ENCODE results near the gene CD70.

The CD70 gene

GRCh38 chr19:6577476-6578125, 13.3 kb downstream of the CD70 start:
- TF ChIP-seq TAF1 (IDR thresholded peaks at IDR 0.05; ENCODE audit: borderline replicate concordance, insufficient read depth, low read length) = no peak
- TF ChIP-seq POLR2AphosphoS5 (IDR thresholded peaks at IDR 0.05; ENCODE audit: low read depth, low read length) = no peak
- TF ChIP-seq FOXP2 (optimal IDR thresholded peaks at IDR 0.05; ENCODE audit: borderline replicate concordance, extremely low read depth, extremely low read length, insufficient read depth) = no peak
- no peak for TF ChIP-seq SIN3A (IDR thresholded peaks at IDR 0.05; ENCODE audit: borderline replicate concordance, insufficient read depth, low read length)
- TF ChIP-seq REST (IDR thresholded peaks at IDR 0.05; ENCODE audit: insufficient read depth in 1 of 2, low read depth in 2 of 2, low read length in 2 of 2) = no peak

- TF ChIP-seq POLR2AphosphoS5 (IDR thresholded peaks at IDR 0.05; ENCODE audit: low read depth, low read length) (no peak), SIN3A (IDR thresholded peaks at IDR 0.05; ENCODE audit: borderline replicate concordance, insufficient read depth, low read length) (no peak), REST (IDR thresholded peaks at IDR 0.05; ENCODE audit: insufficient read depth in 1 of 2, low read depth in 2 of 2, low read length in 2 of 2) (no peak)
Observed at GRCh38 chr19:6576869-6577475, 14.0 kb downstream of the CD70 start.

- TF ChIP-seq POLR2AphosphoS5 (IDR thresholded peaks at IDR 0.05; ENCODE audit: low read depth, low read length) (no peak), REST (IDR thresholded peaks at IDR 0.05; ENCODE audit: insufficient read depth in 1 of 2, low read depth in 2 of 2, low read length in 2 of 2) (no peak), FOXP2 (optimal IDR thresholded peaks at IDR 0.05; ENCODE audit: borderline replicate concordance, extremely low read depth, extremely low read length, insufficient read depth) (no peak), TAF1 (IDR thresholded peaks at IDR 0.05; ENCODE audit: borderline replicate concordance, insufficient read depth, low read length) (no peak), SIN3A (IDR thresholded peaks at IDR 0.05; ENCODE audit: borderline replicate concordance, insufficient read depth, low read length) (no peak)
Observed at GRCh38 chr19:6573350-6573749, 17.6 kb downstream of the CD70 start.

- TF ChIP-seq REST (IDR thresholded peaks at IDR 0.05; ENCODE audit: insufficient read depth in 1 of 2, low read depth in 2 of 2, low read length in 2 of 2) (no peak), FOXP2 (optimal IDR thresholded peaks at IDR 0.05; ENCODE audit: borderline replicate concordance, extremely low read depth, extremely low read length, insufficient read depth) (no peak), TAF1 (IDR thresholded peaks at IDR 0.05; ENCODE audit: borderline replicate concordance, insufficient read depth, low read length) (no peak), POLR2AphosphoS5 (IDR thresholded peaks at IDR 0.05; ENCODE audit: low read depth, low read length) (no peak), SIN3A (IDR thresholded peaks at IDR 0.05; ENCODE audit: borderline replicate concordance, insufficient read depth, low read length) (no peak)
Observed at GRCh38 chr19:6572217-6572616, 18.7 kb downstream of the CD70 start.
